Neutrophil (primary cell): ENCODE results near the gene STARD13.

ENCODE experiments used
- H3K27ac ChIP-seq: fragments of 200-600 bp; sonication (generic); 2 replicates; pipeline ENCODE4 v1.5.1; 2016; ENCODE audit warnings: mild to moderate bottlenecking, moderate library complexity
- H3K27me3 ChIP-seq: fragments of 200-600 bp; sonication (generic); 2 replicates; pipeline ENCODE4 v1.6.0; 2016; ENCODE audit warnings: mild to moderate bottlenecking
- H3K36me3 ChIP-seq: fragments of 200-600 bp; sonication (generic); 2 replicates; pipeline ENCODE4 v1.5.1; 2017
- H3K4me1 ChIP-seq, 2 experiments: fragments of 200-600 bp in 1 of 2; sonication (generic) in 1 of 2; 1 replicate in 1 of 2; 2 replicates in 1 of 2; pipeline versions ENCODE4 v1.5.1 to v1.6.1; 2013 to 2016; ENCODE audit warnings: low read depth in 1 of 2, low read length in 1 of 2, mild to moderate bottlenecking in 1 of 2, moderate library complexity in 1 of 2; ENCODE audit not compliant: control insufficient read depth in 1 of 2, insufficient read depth in 1 of 2
- H3K4me3 ChIP-seq, 2 experiments: fragments of 200-600 bp in 1 of 2; sonication (generic) in 1 of 2; 1 replicate in 1 of 2; 2 replicates in 1 of 2; pipeline ENCODE4 v1.5.1; 2013 to 2016; ENCODE audit warnings: low read depth in 1 of 2, low read length in 1 of 2, mild to moderate bottlenecking in 1 of 2, moderate library complexity in 1 of 2
- H3K9me3 ChIP-seq: fragments of 200-600 bp; sonication (generic); 2 replicates; pipeline ENCODE4 v1.5.1; 2016
- CTCF ChIP-seq: fragments of 200-600 bp; sonication (generic); IDR thresholded peaks from 2 replicates; pipeline ENCODE4 v1.5.1; 2016; ENCODE audit warnings: antibody characterized with exemption

Gene STARD13

GRCh38 chr13:33270895-33271538, 14.5 kb downstream of the STARD13 start:
- Histone ChIP-seq H3K27ac (no peak overlapping the region), H3K4me1 (no peaks in the 10 kb centered on the region), H3K27me3 (no peaks in the 10 kb centered on the region), H3K4me3 (no peak overlapping the region), H3K36me3 (no peaks in the 10 kb centered on the region), H3K9me3 (no peaks in the 10 kb centered on the region)
- no peak for TF ChIP-seq CTCF

- TF ChIP-seq CTCF, result no peak
- no peaks in the 10 kb centered on the region for H3K36me3 ChIP-seq
- H3K4me1 ChIP-seq, result no peaks in the 10 kb centered on the region
- H3K27ac ChIP-seq, result no peak overlapping the region
- no peak overlapping the region for H3K4me3 ChIP-seq
- H3K9me3 ChIP-seq, result no peaks in the 10 kb centered on the region
- no peaks in the 10 kb centered on the region for H3K27me3 ChIP-seq
These were observed 19.9 kb downstream of the STARD13 start for GRCh38 chr13:33265607-33266006.

- Histone ChIP-seq H3K4me3 (no peak overlapping the region), H3K36me3 (no peaks in the 10 kb centered on the region), H3K4me1 (no peaks in the 10 kb centered on the region), H3K27me3 (no peaks in the 10 kb centered on the region), H3K9me3 (no peaks in the 10 kb centered on the region), H3K27ac (no peak overlapping the region)
- TF ChIP-seq CTCF, result no peak
These were observed 20.4 kb downstream of the STARD13 start for GRCh38 chr13:33265133-33265532.

GRCh38 chr13:33264620-33264978, 21.0 kb downstream of the STARD13 start:
- no peak for TF ChIP-seq CTCF
- Histone ChIP-seq H3K27ac (no peak overlapping the region), H3K4me3 (no peak overlapping the region), H3K9me3 (no peaks in the 10 kb centered on the region), H3K36me3 (no peaks in the 10 kb centered on the region), H3K27me3 (no peaks in the 10 kb centered on the region), H3K4me1 (no peaks in the 10 kb centered on the region)

- H3K9me3 ChIP-seq, result no peaks in the 10 kb centered on the region
- H3K4me1 ChIP-seq, result no peaks in the 10 kb centered on the region
- H3K36me3 ChIP-seq, result no peaks in the 10 kb centered on the region
- H3K4me3 ChIP-seq, result no peak overlapping the region
- H3K27me3 ChIP-seq, result no peaks in the 10 kb centered on the region
- TF ChIP-seq CTCF, result no peak
- no peak overlapping the region for H3K27ac ChIP-seq
These were observed 21.5 kb downstream of the STARD13 start for GRCh38 chr13:33263976-33264619.
